CD4-positive, alpha-beta T cell (primary cell): ENCODE measurements around the gene LPP. TPM values are rescaled to one million over a fixed set of nuclear protein-coding genes. Genes with fewer than 3 reads are reported as not detected.

ENCODE experiments used
- ATAC-seq: fragments of 200-7000 bp; cut with Tn5 transposase; one replicate; pipeline ENCODE4 v1.10.0; 2022; ENCODE audit warnings: mild to moderate bottlenecking; ENCODE audit not compliant: poor library complexity
- CTCF ChIA-PET: fragments of 350-600 bp; sonication (Branson Sonifier 250); formaldehyde crosslinking; loops from one replicate; lab custom pipeline; 2021; ENCODE audit warnings: antibody characterized with exemption, inconsistent platforms; lab: Charles Lee
- POLR2A ChIA-PET: fragments of 350-600 bp; sonication (Branson Sonifier 250); formaldehyde crosslinking; loops from one replicate; lab custom pipeline; 2021; ENCODE audit warnings: antibody characterized with exemption, inconsistent platforms; lab: Charles Lee
- DNase-seq, 14 experiments: peaks; one replicate each; pipeline ENCODE4 v3.0.0-alpha.2; 2013 to 2020; ENCODE audit warnings: mixed read lengths in 2 of 14
- H3K27ac ChIP-seq, 2 donors: one replicate each; pipeline versions ENCODE4 v1.5.1 to v1.7.0; 2013; ENCODE audit warnings: low read length in 2 of 2, low read depth in 1 of 2, mild to moderate bottlenecking in 1 of 2
- H3K27me3 ChIP-seq, 2 experiments: 1 replicate in 1 of 2; 2 replicates in 1 of 2; pipeline versions ENCODE4 v1.6.1 to v1.7.0; 2013; ENCODE audit warnings: low read length in 2 of 2, control low read depth in 1 of 2, mild to moderate bottlenecking in 1 of 2, moderate library complexity in 1 of 2; ENCODE audit not compliant: insufficient read depth in 2 of 2, control insufficient read depth in 1 of 2
- H3K36me3 ChIP-seq: one replicate; pipeline ENCODE4 v1.6.1; 2013; ENCODE audit warnings: low read length, control low read depth; ENCODE audit not compliant: insufficient read depth
- H3K4me1 ChIP-seq: one replicate; pipeline ENCODE4 v1.6.1; 2013; ENCODE audit warnings: low read length, control low read depth; ENCODE audit not compliant: insufficient read depth
- H3K4me3 ChIP-seq: one replicate; pipeline ENCODE4 v1.5.1; 2013; ENCODE audit warnings: mild to moderate bottlenecking, low read length, moderate library complexity
- H3K9me3 ChIP-seq, 2 experiments: 1 replicate in 1 of 2; 2 replicates in 1 of 2; pipeline versions ENCODE4 v1.6.1 to v1.7.0; 2013; ENCODE audit warnings: low read length in 2 of 2, mild to moderate bottlenecking in 2 of 2, control low read depth in 1 of 2, moderate library complexity in 1 of 2; ENCODE audit not compliant: control insufficient read depth in 1 of 2, insufficient read depth in 1 of 2
- H3K27ac Mint-ChIP-seq: one replicate; pipeline ENCODE4 v1.8.0; 2020; ENCODE audit warnings: mixed read lengths
- H3K27me3 Mint-ChIP-seq: one replicate; pipeline ENCODE4 v1.8.0; 2021; ENCODE audit warnings: mixed read lengths
- H3K36me3 Mint-ChIP-seq: one replicate; pipeline ENCODE4 v1.8.0; 2021; ENCODE audit warnings: low read depth, mixed read lengths
- H3K4me1 Mint-ChIP-seq: one replicate; pipeline ENCODE4 v1.8.0; 2021; ENCODE audit warnings: low read depth, mixed read lengths
- H3K4me3 Mint-ChIP-seq: one replicate; pipeline ENCODE4 v1.8.0; 2020; ENCODE audit warnings: mild to moderate bottlenecking, mixed read lengths
- H3K9me3 Mint-ChIP-seq: one replicate; pipeline ENCODE4 v1.8.0; 2020; ENCODE audit warnings: mixed read lengths
- intact Hi-C, 2 experiments: fragments of 100-400 bp; cut with DNase I in 1 of 2; cut with micrococcal nuclease in 1 of 2; formaldehyde crosslinking; loops; one replicate each; pipeline versions ENCODE4 v1.15.1 to v1.9.0; 2023 to 2025; cut with DNase I, micrococcal nuclease
- total RNA-seq, 174 experiments: library from RNA in 2 of 174; stranded (reverse) in 2 of 174; gene quantifications; one replicate each; pipeline ENCODE4 v1.2.3 and lab custom pipeline; 2021 to 2026
- TF ChIP-seq, protein P1 (sequence below): fragments of 200-600 bp; IDR thresholded peaks from one replicate; pipeline ENCODE4 v1.8.0; 2022; ENCODE audit warnings: antibody characterized with exemption, mild to moderate bottlenecking

LPP gene
- total RNA-seq, 2 experiments from 2014 or later, result 45.6 to 45.9 TPM

DNA sequence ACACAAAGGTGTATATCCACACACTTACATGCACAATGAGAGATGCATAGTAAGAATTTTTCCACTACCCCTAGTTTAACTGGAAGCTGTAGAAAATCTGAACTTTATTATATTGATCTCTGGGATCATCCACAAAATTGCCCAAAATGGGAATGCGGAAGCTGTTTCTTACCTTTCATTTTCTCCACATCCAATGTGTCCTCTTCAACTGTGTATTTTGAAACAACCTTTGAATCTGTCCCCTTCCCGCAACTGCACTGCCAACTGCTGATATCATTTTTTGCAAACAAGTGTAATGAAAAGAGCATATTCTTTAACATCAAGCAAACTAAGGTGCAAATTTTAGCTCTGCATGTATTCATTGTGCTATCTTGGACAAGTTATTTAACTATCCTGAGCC is 590.2 kb downstream of the LPP start:
- no peaks in the 10 kb centered on the region for H3K4me1 ChIP-seq
- H3K4me3 ChIP-seq, result no peak overlapping the region
- Mint-ChIP-seq H3K27me3 (no peaks in the 10 kb centered on the region), H3K27ac (no peak overlapping the region), H3K4me1 (no peaks in the 10 kb centered on the region), H3K36me3 (no peaks in the 10 kb centered on the region), H3K9me3 (no peaks in the 10 kb centered on the region), H3K4me3 (no peak overlapping the region)
- POLR2A ChIA-PET, result no interaction called here
- H3K27ac ChIP-seq, result no peak overlapping the region
- TF ChIP-seq, protein P1, sequence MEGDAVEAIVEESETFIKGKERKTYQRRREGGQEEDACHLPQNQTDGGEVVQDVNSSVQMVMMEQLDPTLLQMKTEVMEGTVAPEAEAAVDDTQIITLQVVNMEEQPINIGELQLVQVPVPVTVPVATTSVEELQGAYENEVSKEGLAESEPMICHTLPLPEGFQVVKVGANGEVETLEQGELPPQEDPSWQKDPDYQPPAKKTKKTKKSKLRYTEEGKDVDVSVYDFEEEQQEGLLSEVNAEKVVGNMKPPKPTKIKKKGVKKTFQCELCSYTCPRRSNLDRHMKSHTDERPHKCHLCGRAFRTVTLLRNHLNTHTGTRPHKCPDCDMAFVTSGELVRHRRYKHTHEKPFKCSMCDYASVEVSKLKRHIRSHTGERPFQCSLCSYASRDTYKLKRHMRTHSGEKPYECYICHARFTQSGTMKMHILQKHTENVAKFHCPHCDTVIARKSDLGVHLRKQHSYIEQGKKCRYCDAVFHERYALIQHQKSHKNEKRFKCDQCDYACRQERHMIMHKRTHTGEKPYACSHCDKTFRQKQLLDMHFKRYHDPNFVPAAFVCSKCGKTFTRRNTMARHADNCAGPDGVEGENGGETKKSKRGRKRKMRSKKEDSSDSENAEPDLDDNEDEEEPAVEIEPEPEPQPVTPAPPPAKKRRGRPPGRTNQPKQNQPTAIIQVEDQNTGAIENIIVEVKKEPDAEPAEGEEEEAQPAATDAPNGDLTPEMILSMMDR, result no peak
- no peaks in the 10 kb centered on the region for H3K36me3 ChIP-seq
- intact Hi-C loops, result no loop called here
- no peaks in the 10 kb centered on the region for H3K9me3 ChIP-seq
- ATAC-seq, result no peak
- CTCF ChIA-PET, result interaction anchor here (0.6 to 1.6 kb wide), 2 partner anchors 16 to 822 kb away, joined by 3 read pairs; no protein-coding TSS in a partner anchor
- H3K27me3 ChIP-seq, result no peaks in the 10 kb centered on the region
- DNase-seq, result no peak

DNA sequence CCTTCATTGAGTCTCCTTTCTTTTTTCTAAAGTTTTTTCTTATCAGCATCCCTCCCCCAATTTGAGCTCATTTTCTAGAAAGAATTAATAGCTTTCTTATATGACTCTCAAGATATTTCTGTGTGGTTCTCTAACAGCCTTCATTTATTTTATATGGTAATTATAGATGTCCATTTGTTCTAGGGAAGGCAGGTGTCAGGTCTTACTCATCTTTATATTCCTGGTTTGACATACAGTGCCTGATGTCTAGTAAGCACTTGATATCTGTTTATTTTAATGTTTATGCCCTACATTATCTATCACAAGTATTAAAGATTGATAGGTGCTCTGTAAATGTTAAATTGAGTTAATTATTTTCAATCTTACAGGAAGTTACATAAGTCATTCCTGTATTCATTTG is 591.1 kb downstream of the LPP start:
- intact Hi-C loops, result no loop called here
- POLR2A ChIA-PET, result no interaction called here
- Mint-ChIP-seq H3K27ac (no peak overlapping the region), H3K4me3 (no peak overlapping the region), H3K9me3 (no peaks in the 10 kb centered on the region), H3K36me3 (no peaks in the 10 kb centered on the region), H3K27me3 (no peaks in the 10 kb centered on the region), H3K4me1 (no peaks in the 10 kb centered on the region)
- H3K36me3 ChIP-seq, result no peaks in the 10 kb centered on the region
- no peak overlapping the region for H3K27ac ChIP-seq
- no peaks in the 10 kb centered on the region for H3K4me1 ChIP-seq
- no peaks in the 10 kb centered on the region for H3K9me3 ChIP-seq
- TF ChIP-seq, protein P1, result no peak
- DNase-seq (no peak), ATAC-seq (no peak)
- CTCF ChIA-PET, result interaction anchor here (1.6 kb wide), 1 partner anchor 17 kb away, joined by 3 read pairs; no protein-coding TSS in a partner anchor
- H3K27me3 ChIP-seq, result no peaks in the 10 kb centered on the region
- no peak overlapping the region for H3K4me3 ChIP-seq

GRCh38 chr3:188746291-188746783 is 592.4 kb downstream of the LPP start:
- Mint-ChIP-seq H3K27ac (no peak overlapping the region), H3K4me1 (no peaks in the 10 kb centered on the region), H3K9me3 (no peaks in the 10 kb centered on the region), H3K4me3 (no peak overlapping the region), H3K36me3 (no peaks in the 10 kb centered on the region), H3K27me3 (no peaks in the 10 kb centered on the region)
- DNase-seq, result no peak
- ATAC-seq, result no peak
- Histone ChIP-seq H3K27me3 (no peaks in the 10 kb centered on the region), H3K9me3 (no peaks in the 10 kb centered on the region), H3K27ac (no peak overlapping the region), H3K4me1 (no peaks in the 10 kb centered on the region), H3K4me3 (no peak overlapping the region), H3K36me3 (no peaks in the 10 kb centered on the region)
- CTCF ChIA-PET, result interaction anchor here (4.5 kb wide), 1 partner anchor 1007 kb away, joined by 57 read pairs; no protein-coding TSS in a partner anchor
- TF ChIP-seq, protein P1, result no peak
- intact Hi-C loops, result no loop called here
- POLR2A ChIA-PET, result interaction anchor here (0.7 kb wide), 1 partner anchor 1001 kb away, joined by 5 read pairs; the partner anchor contains the start of gene BCL6
